ENCODE measurements around the gene GRM7.

GRCh38 chr3:7285505-7285904 is 424.6 kb downstream of the GRM7 start:
- no peak for TF ChIP-seq CTCF (IDR thresholded peaks at IDR 0.05)
- no peak for TF ChIP-seq EZH2 (IDR thresholded peaks at IDR 0.05; ENCODE audit: borderline replicate concordance, insufficient read depth, low read depth, low read length, poor library complexity, severe bottlenecking)
